Medulla oblongata (tissue), 1 donor: ENCODE measurements around the gene KRT75.

ENCODE experiments used
- DNase-seq: peaks from one replicate; pipeline ENCODE4 v3.0.0-alpha.2; 2015; ENCODE audit errors: extremely low spot score

Gene KRT75

DNA sequence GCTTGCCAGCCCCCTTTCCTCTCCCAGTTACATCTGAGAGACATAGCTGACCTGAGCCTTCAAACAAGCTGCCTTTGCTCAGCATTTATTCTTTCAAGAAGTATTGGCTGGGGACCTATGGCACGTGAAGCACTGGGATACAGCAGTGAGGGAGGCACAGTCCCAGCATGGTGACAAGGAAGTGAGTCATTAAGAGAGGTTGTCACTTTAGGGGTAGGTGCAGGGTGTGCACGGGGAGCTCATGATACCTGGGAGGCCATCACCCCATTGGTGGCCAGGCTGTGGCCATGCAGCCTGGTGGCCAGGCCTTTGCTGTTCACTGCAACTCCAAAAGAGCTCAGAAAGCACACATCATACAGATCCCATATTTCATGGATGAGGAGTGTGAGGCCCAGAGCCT lies 5.7 kb upstream of the KRT75 start:
- no peak for DNase-seq

DNA sequence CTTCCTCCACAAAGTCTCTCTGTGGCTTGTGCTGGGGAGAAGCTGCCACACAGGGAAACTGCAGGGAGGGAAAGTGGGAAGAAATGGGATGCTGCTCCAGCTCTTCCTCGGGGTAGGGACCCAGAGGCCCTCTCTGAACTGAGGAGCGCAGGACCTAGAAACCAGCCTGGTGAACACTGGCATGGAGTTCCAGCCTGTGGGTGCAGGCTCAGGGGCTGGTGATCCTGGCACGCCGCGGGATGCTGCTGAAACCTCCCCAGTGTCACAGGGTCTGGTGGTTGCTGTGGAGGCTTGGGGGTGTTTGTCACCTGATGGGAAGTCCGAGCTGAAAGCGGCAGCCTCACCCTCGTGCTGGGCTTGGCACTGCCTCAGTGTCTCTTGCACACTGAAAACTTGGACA lies 5.2 kb upstream of the KRT75 start:
- no peak for DNase-seq

DNA sequence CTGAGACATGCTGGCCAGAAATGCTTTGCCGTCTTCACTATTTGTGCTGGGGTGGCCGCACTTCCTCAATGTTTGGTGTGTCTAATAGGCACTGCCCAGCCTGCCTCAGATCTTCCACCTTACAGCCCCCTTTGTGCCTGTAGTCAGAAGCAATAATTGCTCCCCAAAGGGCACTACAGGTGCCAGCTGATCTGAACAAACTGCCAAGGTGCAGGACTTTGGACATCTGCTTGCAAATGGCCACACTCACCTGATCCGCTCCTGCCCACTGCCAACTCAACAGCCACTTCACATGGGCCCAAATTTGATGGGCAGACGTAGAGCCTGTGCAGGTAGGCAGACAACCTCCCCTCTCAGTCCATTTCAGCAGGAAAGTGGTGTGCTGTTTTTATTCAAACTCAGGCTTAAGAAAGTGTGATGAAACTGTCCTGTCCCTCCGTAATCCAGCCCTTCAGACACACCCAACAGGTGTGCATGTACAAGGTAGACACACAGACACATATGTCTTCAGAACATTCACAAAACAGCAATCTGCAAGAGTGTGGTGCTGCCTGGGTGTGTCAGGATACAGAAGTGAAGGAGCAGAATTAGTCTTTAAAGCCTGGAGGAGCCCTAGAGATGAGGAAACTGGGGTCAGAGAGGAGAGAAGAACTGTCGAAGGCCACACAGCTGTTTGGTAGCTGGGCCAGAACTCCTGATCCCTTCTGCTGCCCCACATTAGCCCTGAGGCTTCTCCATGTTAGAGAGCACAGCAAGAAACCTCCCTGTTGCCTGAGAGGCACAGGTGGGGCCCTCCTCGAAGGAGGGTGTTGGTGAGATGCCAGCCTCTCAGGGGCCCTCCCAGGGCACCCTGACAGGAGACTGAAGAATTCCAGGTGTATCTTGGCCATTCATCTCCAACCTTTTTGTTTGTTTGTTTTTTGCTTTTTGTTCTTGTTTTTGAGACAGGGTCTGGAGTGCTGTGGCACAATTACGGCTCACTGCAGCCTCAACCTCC lies 4.4 kb upstream of the KRT75 start:
- DNase-seq, result no peak

DNA sequence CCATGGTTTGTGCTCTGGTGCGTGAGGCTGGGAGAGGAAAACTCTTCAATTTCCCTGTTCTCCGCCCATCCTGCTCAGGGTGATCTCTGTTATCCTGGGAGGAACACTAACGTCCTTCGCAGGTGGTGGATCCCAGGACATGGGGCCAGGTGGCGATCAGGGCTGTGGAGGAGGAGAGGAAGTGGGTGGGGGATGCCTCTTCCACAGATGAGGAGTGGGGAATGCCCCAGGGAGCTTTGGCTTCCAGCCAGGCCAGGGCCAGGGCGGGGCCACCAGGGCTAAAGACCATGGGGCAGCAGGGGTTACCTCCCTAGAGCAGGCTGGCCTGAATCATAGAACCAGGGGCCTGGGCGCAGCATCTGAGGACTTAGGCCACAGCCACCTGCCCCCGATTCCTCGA lies 3.3 kb upstream of the KRT75 start:
- no peak for DNase-seq

DNA sequence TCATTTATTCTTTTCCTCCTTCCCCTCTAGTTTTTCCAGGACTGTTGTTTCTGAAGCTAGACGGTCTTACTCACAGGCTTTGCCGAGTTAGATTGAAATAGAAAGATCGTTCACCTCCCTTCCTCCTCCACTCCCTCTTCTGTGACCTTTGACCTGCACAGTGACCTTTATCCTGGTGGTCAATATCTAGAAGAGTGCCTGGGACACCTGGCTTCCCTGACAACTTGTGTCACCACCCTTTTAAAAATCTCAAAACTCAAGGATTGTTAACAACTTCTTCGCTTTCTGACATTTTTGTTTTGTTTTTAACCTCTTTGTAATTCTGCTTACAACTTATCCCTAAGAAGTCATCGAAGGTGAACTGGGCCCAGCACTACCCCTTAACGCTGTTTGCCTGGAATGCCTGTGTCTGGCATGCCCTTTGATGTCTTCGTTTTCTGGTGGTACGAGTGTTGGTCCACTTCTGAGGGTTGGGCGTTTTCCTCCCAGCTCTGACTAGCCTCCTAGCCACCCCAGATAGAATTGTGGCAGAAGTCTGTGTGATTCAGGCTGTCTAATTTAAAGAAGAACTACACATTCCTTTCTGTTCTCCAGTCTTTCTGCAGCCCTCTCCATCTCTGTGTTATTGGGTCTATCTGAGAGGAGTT lies 2.8 kb upstream of the KRT75 start:
- DNase-seq, result no peak

DNA sequence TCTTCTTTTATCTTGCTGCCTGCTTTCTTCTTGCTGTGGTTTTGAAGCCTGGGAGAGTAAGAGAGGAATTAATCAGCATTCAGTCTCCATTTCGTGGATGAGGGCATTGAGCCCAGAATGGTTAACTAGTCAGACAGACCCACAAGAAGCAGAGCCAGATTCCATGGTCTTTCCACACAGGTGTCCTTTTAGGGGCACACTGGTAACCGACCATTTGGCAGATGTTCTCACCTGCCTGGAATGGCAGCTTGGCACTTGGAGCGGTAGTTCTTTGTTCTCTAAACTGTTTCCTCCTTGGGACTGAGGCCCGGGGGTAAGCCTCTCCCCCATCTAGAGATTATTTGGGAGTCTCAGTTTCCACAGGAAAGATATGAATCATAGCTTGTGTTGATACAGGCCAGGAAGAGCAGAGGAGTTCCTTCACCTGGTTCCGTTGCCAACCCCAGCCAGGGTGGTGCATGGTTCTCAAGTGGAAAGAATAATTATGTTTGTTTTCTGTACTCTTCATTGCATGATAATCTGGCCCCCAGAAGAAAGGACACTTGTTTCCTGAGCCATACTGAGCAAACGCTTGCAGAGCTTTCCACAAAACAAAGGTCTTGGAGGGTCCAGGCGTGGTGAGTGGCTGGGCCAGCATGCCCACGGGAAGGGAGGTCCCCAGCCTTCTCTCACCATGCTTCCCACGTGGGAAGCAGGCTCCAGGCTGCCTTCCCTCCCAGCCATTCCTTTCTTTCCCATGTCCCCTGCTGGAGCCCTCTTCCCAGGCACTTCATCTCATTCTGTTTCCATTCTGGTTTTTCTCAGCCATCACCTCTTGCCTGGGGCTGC lies 2.0 kb upstream of the KRT75 start:
- DNase-seq, result no peak

DNA sequence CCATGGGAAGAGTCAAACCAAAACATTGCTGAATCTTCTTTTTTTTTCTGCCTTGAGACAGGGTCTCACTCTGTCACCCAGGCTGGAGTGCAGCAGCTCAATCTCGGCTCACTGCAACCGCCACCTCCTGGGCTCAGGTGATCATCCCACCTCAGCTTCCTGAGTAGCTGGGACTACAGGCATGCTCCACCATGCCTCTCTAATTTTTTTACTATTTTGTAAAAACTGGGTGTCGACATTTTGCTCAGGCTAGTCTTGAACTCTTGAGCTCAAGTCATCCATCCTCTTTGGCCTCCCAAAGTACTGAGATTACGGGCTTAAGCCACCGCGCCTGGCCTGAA lies 1.5 kb upstream of the KRT75 start:
- no peak for DNase-seq

DNA sequence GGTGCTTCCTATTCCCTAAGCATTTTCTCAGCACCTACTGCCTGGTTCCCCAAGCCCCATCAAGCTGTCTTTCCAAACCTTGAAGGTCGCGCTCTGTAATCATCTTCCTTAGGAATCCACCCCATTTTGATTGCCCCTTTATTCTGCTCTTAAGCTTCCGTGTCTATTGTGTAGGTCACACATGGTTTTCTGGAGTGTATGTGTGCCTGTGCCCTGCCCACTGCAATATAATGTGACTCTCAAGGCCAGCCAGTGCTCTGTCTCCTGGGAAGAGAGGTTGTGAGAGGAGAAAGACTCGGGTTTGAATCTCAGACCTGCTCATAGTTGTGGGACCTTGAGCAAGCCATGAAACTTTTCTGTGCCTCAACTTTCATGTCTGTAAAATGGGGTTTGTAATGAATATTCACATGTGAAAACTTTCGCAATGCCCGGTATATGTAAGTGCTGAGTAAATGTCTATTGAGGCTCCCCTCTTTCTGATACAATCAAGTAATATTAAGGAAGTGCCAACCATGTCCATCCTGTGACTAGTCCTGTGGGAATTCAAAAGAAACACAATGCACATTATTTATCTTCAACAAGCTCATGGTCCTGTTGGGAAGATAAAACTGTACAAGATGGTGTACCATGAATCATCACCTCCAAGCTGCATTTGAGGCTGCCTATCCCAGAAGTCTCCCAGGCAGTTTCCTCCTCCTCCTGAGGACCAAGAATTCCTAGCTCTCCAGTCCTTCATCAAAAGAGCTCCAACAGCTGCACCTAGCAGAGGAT lies 774 bp upstream of the KRT75 start:
- no peak for DNase-seq

DNA sequence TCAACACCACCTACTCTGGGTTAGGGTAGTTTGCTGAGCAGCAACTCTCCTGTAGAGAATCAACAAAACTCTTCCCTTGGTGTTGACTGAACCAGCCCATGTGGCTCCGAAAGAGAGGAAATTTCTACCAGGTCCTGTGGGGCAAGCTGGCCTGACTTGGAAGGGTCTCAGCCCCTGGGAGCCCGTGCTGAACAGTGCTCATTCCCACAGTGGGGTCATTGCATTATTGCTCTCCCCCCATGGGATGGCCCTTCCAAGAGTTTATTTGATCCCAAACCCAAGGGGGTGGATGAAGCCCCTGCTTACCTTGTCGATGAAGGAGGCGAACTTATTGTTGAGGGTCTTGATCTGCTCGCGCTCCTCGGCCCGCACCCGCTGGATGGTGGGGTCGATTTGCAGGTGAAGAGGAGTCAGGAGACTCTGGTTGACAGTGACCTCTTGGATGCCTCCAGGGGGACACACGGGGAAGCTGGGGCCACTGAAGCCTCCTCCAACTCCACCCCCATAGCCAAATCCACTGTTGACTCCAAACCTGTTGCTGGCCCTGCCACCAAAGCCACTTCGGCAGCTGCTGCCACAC lies 580 bp downstream of the KRT75 start:
- no peak for DNase-seq

DNA sequence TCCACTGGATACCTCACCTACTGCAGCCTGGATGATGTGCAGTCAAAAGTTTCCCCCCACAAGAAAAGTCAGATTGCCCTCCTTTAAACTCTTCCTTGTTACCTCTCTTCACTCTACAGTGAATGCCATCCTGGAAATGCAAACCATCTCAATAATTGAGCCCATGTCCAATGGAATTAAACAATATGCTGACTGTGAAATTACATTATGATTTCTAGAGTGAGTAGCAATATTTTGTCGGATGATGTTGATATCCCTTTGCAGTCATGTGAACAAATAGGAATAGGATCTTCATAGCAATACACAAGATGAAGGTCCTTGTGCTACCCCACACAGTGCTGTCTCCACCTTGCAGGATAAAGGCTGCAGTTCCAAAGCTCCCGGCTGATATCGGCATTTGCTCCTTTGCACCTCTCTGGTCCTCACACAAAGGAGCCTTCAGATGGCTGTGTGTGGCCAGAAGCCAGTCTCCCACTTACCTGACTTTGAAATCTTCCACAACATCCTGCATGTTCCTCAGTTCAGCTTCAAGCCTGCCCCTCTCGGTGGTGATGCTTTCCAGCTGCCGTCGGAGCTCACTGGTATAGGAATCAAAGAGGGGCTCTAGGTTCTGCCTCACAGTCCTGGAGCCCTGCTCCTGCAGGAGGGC lies 1.5 kb downstream of the KRT75 start:
- no peak for DNase-seq

DNA sequence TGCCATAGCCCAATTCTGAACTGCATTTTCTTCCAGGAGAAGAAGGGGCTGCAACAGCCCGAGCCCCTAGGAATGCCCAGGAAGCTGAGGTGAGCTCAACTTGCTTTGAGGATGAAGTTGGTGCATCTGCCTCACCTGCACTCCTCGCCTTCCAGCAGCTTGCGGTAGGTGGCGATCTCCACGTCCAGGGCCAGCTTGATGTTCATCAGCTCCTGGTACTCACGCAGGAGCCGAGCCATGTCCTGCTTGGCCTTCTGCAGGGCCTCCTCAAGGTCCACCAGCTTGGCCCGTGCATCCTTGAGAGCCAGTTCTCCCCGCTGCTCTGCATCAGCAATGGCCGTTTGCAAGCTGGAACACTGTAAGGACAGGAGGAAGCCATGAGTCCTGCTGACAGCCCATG lies 6.0 kb downstream of the KRT75 start:
- DNase-seq, result no peak

DNA sequence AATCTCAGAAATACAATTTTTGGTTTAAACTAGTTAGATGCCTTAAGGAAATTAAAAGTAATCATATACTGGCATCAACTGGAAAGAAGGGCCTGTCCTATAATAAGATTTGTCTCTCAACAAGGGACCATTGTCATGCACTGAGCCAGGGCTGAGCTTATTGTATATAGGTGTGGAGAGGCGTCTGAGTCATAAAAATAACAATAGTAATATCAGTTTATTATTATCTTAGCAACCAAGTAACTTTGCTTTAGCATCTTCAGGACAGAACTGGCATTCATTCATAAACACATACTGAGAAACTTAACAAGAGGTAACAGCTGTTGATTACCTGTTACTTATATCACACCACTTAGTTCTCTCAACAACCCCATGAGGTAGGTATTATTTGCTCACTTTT lies 7.1 kb downstream of the KRT75 start:
- no peak for DNase-seq

DNA sequence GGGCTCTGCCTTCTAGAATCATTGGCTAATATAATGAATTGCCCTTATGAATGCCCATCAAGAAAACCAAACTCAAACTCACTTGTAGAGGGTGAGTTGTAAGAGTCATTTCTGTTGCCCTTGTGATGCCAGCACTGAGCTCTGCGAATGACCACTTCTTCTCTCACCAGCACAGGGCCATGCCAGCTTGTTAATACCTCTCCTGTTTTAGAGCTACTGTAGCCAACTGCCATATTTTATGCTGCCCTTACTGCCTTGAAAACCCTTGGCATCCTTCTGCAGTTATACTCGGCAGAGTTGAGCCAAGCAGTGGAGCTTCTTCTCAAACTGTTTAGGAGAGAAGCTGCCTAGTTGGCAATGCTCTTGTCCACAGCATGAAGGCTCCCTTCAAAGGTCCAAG lies 8.1 kb downstream of the KRT75 start:
- no peak for DNase-seq

DNA sequence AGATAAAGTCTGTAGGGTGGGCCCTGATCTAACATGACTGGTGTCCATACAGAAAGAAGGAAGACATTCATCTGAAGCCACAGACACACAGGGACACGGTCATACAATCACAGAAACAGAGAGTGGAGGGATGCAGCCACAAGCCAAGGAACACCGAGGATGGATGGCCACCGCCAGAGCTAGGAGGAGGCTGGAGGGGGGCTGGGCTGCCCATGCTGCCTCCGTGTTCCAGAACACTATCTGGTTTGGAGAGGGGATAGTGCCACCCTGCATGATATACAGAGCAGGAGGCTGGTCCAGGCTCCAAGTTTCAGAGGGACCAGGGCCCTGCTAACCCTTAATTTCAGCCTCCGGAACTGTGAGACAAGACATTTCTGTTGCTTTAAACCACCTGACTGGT lies 8.7 kb downstream of the KRT75 start:
- no peak for DNase-seq

DNA sequence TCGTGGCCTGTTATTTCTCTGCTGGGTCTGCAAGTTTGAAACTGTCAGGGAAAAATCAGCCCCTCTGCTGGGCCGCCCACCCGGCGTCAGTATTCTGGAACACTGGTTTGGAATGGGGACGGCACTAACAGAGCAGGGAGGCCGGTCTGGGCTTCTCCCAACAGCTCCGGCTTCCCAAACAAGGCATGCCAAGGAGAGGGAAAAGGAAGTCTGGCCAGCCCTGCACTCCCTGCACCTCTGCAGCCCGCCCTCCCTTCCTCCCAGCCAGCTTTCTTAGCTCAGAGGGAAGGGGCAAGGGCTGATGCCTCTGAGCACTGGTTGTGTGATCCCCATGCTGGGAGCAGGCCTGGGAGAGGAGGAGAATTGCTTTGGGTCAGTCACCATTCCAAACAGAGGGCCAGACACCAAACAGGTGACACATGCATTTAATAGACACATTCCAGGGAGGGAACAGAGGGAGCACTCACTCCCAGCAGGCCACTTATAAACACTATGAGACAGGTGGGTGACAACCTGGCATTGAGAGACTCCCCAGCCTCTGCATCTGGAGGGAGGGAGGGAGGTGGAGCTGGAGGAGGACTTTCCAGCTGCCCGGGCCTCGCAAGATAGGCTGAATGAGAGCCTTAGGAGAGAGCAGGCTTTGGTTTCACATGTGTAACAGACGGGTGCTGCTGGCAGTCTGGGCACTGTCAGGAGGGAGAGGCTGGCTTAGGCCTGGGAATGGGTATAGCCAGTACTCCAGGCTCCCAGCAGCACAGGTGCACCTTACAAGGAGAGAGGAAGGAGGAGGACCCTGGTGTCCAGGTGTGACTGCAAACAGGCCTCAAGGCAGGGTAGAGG lies 10.3 kb downstream of the KRT75 start:
- no peak for DNase-seq

DNA sequence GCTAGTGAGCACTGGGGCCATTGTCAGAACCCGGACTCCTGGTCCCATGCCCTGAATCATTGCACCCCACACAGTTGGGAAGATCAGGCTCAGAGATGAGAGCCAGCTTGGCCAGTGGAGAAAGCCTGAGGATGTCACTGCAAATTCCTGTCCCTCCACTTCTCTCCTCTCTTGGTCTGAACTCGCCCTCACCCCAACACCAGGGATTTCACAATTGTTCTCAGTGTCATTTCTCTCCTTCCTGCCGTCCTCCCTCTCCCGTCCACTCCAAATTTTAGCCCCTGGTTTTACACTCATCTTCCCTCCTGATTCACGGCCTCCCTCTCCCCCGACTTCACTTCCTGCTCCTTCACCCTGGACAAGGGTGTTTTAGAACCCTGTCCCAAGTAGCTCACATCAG lies 11.1 kb downstream of the KRT75 start:
- DNase-seq, result no peak

DNA sequence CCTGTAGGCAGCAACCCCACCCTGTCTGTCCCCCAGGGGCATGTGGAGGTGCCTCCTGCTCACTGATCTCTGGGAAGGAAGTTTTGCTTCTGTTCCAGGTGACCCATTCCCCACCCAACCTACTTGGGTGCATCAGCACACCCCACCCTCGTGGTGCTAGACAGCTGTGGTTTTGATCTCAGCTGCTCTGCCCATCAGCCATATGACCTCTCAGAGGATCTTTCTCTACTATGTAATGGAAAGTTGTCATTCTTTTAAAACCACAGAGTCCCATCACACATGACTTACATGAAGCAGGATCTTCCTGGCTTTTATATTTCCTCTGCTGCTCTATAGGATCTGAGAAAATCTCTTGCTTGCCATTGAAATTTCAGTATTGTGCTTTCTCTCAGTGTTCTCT lies 14.5 kb downstream of the KRT75 start:
- no peak for DNase-seq

DNA sequence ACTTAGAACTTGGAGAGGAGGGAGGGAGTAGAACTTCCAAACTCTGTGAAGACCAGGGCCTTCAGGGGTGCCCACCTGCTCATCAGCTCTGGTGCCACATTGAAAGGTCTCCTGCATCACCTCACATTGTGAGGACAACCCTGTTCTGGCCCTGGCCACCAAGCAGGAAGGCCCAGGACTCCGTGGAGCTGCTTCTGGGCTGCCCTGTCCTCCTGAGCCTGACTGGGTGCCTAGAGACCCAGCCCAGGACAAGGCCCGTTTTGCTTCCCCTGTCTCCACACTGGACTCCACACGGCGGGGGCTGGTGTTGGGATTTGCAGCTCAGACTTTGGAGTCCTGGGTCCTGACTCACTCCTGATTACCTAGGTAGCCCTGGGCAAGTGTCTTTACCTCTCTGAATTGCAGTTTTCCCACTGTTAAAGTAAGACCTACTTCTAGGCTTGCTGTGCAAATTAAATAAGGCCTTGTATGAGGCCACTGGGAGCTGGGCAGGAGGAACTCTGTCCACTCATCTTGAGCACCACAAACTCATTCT lies 15.5 kb downstream of the KRT75 start:
- no peak for DNase-seq

DNA sequence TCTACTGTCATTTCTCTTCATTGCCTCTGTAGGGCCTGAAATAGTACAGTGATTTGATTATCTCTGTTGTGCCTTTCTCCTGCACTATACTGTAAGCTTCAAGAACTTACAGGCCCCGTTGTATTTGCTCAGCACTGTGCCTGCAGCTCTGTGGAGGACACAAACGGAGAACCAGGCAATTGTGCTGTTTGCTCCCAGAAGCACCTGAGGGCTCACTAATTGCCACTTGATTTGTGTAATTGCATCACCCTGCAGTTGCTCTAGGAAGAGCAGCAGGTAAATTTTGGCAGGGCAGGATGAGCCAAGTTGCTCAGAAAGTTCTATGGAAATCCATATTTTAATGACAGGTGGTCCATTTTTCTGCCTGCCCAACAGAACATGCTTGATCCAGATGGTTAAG lies 16.4 kb downstream of the KRT75 start:
- DNase-seq, result no peak

DNA sequence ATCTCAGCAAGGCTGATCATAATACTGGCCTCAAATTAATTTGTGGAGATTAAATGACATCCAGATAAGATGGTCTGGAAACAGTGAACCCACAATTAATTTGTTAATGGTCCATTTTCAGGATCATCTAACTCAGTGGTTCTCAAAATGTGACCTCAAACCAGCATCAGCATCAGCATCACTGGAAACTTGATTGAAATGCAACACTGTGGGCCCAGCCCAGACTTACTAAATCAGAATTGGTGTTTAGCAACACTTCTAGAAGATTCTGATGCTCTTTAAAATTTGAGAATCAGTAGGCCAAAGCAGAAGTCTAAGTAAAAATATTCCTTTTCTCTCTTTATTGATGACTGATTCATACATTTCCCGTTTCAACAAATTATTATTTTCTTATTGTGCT lies 17.4 kb downstream of the KRT75 start:
- DNase-seq, result no peak
